NCI-H187 treated with DMSO at 0.1 percent for 48 hours (cell line): Measurements from ENCODE around the gene FAM162A.
"Not testable (repeated sequence)": the region's sequence is repeated elsewhere in the genome, so short reads cannot be mapped to it uniquely, and the experiment has no call there.

Experiments
- DNase-seq: peaks from one replicate; lab custom pipeline; 2025; lab: John Stamatoyannopoulos, UW

FAM162A gene

DNA sequence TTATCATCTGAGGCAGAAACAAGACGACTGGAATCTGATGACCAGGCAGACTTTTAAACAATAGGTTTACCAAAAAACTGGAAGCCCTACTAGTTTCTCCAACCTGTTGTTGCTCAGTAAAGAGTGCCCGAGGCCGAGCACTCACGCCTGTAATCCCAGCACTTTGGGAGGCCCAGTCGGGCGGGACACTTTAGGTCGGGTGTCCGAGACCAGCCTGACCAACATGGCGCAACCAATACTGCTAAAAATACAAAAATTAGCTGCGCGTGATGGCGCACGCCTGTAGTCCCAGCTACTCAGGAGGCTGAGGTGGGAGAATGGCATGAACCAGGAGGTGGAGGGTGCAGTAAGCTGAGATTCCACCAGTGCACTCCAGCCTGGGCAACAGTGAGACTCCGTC, 33.0 kb downstream of the FAM162A start:
- no peak for DNase-seq

DNA sequence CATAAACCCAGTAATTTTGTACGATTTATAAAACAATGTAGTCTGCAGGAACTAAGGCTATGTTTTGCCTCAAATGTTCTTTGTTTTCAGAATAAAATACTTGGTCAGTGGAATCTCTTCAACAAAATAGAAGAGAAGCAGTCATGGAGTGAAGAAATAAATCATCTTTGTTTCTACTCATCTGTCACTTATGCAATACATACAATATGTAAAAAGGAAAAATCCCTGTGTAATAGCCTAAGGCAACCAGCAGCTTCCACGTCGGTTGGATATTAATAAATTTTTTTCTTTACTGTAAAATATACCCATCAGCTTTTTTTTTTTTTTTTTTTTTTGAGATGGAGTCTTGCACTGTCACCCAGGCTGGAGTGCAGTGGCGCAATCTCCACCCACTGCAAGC, 37.1 kb downstream of the FAM162A start:
- DNase-seq: no peak

DNA sequence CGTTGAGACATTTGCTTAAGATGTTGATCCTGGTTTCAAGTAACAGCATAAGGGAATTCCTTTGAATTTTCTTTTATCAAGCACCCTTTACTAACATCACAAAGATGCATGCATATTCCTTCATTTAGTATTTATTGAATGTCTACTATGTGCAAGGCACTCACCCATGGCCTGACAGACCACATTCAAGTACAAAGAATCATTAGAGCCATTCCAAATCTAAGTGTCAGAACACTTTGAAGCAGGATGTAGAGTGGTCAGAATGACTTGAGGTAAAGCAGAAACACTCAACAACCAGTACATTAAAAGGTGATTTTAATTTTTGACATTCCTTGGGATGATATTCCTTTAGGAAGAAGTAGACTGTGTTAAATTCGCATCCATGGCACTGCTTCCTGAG, 37.9 kb downstream of the FAM162A start:
- DNase-seq: no peak

DNA sequence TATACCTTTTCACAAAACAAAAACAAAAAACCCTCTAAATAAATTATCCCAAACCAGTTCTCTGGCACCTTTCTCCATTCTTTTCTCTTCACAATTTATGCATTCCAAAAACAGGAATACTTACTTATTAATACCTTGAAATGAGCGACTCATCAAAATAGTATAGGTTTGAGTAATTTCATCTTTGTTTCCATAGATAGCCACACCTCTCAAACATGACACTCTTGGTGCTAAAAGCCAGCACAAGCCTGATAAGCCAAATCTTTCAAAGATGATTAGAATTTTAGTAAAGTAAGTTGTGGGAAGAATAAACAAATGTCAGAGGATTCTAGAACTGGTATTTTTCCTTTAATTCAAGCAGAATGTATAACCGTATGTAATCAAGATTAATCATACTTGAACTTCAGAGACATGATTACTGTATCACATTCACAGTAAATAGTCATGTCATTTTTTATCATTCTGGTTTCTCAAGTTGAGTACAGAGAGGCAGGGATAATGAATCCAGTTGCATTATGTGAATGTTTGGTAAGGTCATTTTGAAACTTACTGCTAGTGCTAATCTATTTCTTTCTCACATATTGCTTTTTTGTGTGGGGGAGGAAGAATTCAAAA, 44.0 kb downstream of the FAM162A start:
- DNase-seq: no peak

DNA sequence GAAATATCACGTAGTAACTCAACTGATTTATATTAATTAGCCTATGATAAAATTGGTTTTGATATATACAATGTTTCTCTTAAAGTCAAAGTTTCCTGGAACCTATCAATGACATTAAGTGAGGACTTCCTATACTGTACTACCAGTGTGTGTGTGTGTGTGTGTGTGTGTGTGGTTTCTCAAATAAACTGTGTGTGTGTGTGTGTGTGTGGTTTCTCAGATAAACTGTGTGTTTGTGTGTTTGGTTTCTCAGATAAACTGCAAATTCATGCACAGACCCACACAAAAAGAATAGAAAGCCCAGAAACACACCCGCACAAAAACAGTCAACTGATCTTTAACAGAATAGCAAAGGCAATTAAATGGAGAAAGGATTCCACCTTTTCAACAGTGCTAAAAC, 46.4 kb downstream of the FAM162A start:
- no peak for DNase-seq

DNA sequence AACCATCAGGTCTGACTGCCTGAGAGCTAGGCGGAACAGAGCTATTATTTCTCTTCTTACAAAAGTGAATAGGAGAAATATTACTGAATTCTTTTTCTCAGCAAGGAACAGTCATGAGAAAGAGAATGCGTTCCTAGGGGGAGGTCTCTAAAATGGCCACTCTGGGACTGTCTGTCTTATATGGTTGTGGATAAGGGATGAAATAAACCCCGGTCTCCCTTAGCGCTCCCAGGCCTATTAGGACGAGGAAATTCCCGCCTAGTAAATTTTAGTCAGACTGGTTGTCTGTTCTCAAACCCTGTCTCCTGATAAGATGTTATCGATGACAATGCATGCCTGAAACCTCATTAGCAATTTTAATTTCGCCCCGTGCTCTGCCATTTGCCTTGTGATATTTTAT, 52.0 kb downstream of the FAM162A start:
- no peak for DNase-seq

DNA sequence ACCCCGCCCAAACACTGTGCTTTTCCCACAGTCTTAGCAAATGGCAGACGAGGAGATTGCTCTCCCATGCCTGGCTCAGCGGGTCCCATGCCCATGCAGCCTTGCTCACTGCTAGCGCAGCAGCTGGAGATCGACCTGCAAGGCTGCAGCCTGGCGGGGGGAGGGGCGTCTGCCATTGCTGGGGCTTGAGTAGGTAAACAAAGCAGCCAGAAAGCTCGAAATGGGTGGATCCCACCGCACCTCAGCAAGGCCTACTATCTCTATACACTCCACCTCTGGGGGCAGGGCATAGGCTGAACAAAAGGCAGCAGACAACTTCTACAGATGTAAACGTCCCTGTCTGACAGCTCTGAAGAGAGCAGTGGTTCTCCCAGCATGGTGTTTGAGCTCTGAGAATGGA, 59.1 kb downstream of the FAM162A start:
- DNase-seq: no peak

DNA sequence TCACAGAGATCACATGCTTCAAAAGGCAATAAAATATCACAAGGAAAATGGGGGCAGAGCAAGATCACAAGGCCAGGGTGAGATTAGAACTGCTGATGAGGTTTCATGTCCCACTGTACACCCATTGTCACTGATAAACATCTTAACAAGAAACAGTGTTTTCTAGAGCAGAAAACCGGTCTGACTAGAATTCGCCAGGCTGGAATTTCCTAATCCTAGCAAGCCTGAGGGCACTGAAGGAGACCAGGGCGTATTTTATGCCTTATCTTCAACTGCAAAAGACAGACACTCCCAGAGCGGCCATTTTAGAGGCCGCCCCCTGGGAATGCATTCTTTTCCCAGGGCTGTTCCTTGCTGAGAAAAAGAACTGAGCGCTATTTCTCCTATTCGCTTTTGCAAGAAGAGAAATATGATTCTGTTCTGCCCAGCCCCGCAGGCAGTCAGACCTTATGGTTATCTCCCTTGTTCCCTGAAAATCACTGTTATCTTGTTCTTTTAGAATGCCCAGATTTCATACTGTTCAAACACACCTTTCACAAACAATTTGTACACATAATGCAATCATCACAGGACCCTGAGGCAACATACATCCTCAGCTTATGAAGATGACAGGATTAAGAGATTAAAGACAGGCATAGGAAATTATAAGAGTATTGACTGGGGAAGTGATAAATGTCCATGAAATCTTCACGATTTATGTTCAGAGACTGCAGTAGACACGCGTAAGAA, 59.9 kb downstream of the FAM162A start:
- DNase-seq: not testable (repeated sequence)

DNA sequence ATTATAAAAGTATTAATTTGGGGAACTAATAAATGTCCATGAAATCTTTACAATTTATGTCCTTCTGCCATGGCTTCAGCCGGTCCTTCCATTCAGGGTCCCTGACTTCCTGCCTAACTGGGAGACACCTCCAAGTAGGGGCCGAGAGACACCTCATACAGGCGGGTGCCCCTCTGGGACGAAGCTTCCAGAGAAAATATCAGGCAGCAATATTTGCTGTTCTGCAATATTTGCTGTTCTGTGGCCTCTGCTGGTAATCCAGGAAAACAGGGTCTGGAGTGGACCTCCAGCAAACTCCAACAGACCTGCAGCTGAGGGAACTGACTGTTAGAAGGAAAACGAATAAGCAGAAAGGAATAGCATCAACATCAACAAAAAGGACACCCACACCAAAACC, 60.5 kb downstream of the FAM162A start:
- not testable (repeated sequence) for DNase-seq

DNA sequence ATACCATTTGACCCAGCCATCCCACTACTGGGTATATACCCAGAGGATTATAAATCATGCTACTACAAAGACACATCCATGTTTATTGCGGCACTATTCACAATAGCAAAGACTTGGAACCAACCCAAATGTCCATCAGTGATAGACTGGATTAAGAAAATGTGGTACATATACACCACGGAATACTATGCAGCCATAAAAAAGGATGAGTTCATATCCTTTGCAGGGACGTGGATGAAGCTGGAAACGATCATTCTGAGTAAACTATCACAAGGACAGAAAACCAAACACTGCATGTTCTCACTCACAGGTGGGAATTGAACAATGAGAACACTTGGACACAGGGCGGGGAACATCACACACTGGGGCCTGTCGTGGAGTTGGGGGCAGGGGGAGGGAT, 64.2 kb downstream of the FAM162A start:
- DNase-seq: not testable (repeated sequence)

DNA sequence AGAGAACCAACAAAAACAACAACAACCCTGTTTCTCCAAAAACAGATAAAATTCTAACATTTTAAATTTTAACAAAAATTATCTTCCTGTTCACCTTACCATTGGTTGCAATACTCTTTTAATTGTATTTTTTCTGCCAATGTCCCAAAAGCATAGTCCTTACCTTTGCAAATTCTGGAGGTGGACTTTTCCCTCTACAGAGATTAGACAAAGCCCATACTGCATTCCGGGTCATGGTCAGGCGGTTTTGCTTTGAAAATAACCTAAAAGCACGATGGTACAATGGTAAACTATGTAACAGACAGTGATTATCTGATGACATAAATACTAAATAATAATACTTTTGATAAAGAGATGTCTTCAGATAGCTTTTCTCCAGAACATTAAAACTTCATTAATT, 67.4 kb downstream of the FAM162A start:
- DNase-seq: no peak

DNA sequence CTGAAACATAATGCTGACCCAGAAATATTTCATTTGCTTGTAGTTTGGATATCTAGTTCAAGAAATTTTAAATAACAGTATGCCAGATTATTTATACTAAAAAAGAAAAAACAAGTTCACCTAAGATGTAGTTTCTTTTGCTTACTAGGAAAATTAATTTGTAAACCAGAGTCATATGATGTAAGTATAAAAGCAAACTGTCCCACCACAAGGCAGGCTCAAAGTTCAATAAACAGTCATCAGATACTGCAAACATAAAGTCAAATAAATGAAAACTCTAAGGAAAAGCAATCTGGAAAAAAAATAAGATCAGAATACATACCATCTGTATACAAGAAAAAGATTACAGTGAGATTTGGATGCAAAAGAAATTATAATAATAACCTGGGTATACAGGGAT, 72.1 kb downstream of the FAM162A start:
- no peak for DNase-seq

DNA sequence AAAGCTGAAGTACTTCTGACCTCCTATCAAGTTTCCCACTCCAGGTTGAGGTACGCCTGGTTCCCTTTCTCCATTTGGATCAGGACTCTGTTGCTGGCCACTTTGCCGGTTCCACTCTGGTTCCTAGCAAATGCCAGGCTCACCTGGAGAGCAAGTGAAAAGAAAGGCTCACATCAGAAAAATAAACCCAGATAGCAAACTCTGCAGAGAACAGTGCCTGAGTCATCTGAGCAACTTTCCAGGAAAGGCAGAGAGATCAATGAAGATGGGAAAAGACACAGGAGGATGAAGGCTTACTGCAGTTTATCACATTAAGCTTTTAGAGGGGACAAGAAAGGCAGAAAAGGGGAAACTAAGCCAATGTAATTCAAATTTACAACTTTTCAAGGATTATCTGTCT, 73.7 kb downstream of the FAM162A start:
- no peak for DNase-seq

DNA sequence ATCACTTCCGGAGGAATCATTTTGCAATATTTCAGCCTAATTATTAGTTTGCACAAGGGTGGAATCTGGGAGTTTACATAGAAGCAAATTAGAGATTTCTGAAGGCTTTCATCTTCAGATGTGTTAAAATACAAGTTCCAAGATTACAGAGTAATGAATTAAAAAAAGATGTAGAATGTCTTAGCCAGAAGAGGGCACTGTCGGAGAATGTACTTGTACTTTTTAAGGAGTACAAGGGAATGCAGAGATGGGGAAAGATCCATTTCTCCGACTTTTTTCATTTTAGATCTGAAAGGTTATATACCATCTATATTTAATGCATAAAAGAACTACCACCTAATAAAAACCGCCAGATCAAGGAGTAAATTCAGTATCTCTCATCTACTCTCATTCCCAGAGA, 75.0 kb downstream of the FAM162A start:
- DNase-seq: no peak

DNA sequence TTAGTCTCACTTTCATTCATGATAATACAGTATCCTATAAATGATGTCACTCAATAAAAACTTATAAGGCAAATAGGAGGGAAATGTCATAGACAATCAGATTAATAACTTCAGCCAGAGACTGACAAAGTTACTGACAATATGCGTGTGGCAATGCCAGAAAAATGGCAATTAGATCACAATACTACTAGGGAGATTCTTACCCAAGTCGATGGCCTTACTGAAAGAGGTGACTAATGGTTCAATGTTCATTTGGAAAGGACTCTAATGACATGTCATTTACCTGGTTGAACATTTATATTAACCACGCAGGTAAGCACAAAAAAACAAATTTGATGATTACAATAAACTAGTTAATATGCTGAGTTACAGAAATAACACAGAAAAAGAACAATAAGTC, 77.8 kb downstream of the FAM162A start:
- DNase-seq: no peak
